K562 (cell line): Measurements from ENCODE around the gene MFF. TPM values are rescaled to one million over a fixed set of nuclear protein-coding genes. Genes with fewer than 3 reads are reported as not detected.

Experiments used
- ATAC-seq: fragments of 200-7000 bp; cut with Tn5 transposase; 3 replicates; pipeline ENCODE4 v1.9.1; 2020; ENCODE audit warnings: moderate library complexity
- BruUV-seq: library from RNA; stranded (reverse); fragments of 400-500 nt; replicated peaks from 2 replicates; lab custom pipeline; 2021; lab: Mats Ljungman, UMichigan
- CTCF ChIA-PET: fragments of 300-600 bp; formaldehyde crosslinking; extraction: SDS; loops from one replicate; lab custom pipeline; 2021; ENCODE audit warnings: low intra/inter-chr PET ratio; lab: Yijun Ruan, JAX
- POLR2A ChIA-PET: fragments of 300-600, 350-650 bp; sonication (Branson Sonifier 250); formaldehyde crosslinking; extraction: SDS; loops from one replicate; lab custom pipeline; 2021; ENCODE audit warnings: antibody characterized with exemption, inconsistent platforms; lab: Yijun Ruan, JAX
- DNase-seq, 4 experiments: peaks; one replicate each; pipeline versions ENCODE4 v3.0.0 to v3.0.0-alpha.2; 2011 to 2018; ENCODE audit warnings: low spot score in 3 of 4, mixed read lengths in 3 of 4; ENCODE audit errors: extremely low read depth in 1 of 4
- FAIRE-seq: peaks from 2 replicates; lab custom pipeline; 2011; peaks lifted over from hg19 to GRCh38; lab: Jason Lieb, UNC
- H2AFZ ChIP-seq: 2 replicates; pipeline ENCODE4 v1.6.0; 2011; ENCODE audit warnings: low read depth, low read length, control low read depth, inconsistent platforms
- H3K27ac ChIP-seq: fragments of 200-600 bp; 3 replicates; pipeline ENCODE4 v1.8.0; 2011; ENCODE audit warnings: low read depth, mild to moderate bottlenecking, control low read depth, inconsistent platforms, low read length, moderate library complexity, mixed read lengths; ENCODE audit errors: extremely low read depth
- H3K27me3 ChIP-seq, 2 experiments: fragments of 300-600 bp in 1 of 2; 2 replicates in 1 of 2; 3 replicates in 1 of 2; pipeline versions ENCODE4 v1.6.0 to v1.8.0; 2011; ENCODE audit warnings: inconsistent platforms in 2 of 2, low read length in 2 of 2, mild to moderate bottlenecking in 1 of 2, mixed read lengths in 1 of 2, moderate library complexity in 1 of 2; ENCODE audit not compliant: control insufficient read depth in 2 of 2, insufficient read depth in 2 of 2
- H3K36me3 ChIP-seq: fragments of 300-600 bp; 3 replicates; pipeline ENCODE4 v1.8.0; 2011; ENCODE audit warnings: mild to moderate bottlenecking, low read length, inconsistent platforms; ENCODE audit not compliant: control insufficient read depth, insufficient read depth
- H3K4me1 ChIP-seq, 2 experiments: fragments of 200-600 bp in 1 of 2; replicated peaks in 1 of 2; 2 replicates in 1 of 2; 3 replicates in 1 of 2; pipeline versions ENCODE4 v1.5.1 to v1.8.0; 2011; ENCODE audit warnings: inconsistent platforms in 2 of 2, low read length in 2 of 2, mild to moderate bottlenecking in 1 of 2, mixed read lengths in 1 of 2, moderate library complexity in 1 of 2; ENCODE audit not compliant: control insufficient read depth in 2 of 2, insufficient read depth in 2 of 2
- H3K4me2 ChIP-seq: 2 replicates; pipeline ENCODE4 v1.6.1; 2011; ENCODE audit warnings: low read length, control low read depth, inconsistent platforms, mixed read lengths; ENCODE audit not compliant: insufficient read depth
- H3K4me3 ChIP-seq: fragments of 200-600 bp; sonication (generic), shearing (Covaris generic); 2 replicates; pipeline ENCODE4 v1.5.1; 2016; ENCODE audit warnings: control low read depth, inconsistent platforms
- H3K79me2 ChIP-seq: fragments of 200-600 bp; 3 replicates; pipeline ENCODE4 v1.8.0; 2011; ENCODE audit warnings: low read length, inconsistent platforms; ENCODE audit not compliant: control insufficient read depth, insufficient read depth
- H3K9ac ChIP-seq, 2 experiments: 2 replicates each; pipeline versions ENCODE4 v1.6.0 to v1.6.1; 2011; ENCODE audit warnings: low read depth in 2 of 2, low read length in 2 of 2, control low read depth in 1 of 2, inconsistent platforms in 1 of 2, mild to moderate bottlenecking in 1 of 2, mixed read lengths in 1 of 2; ENCODE audit not compliant: insufficient read depth in 1 of 2
- H3K9me1 ChIP-seq: one replicate; pipeline ENCODE4 v1.6.0; 2011; ENCODE audit warnings: inconsistent platforms, mild to moderate bottlenecking, low read length, moderate library complexity; ENCODE audit not compliant: control insufficient read depth, insufficient read depth
- H3K9me3 ChIP-seq: replicated peaks from 2 replicates; pipeline ENCODE4 v1.5.1; 2011; ENCODE audit warnings: low read depth, low read length, inconsistent platforms; ENCODE audit not compliant: control insufficient read depth, insufficient read depth
- H4K20me1 ChIP-seq: replicated peaks from 2 replicates; pipeline ENCODE4 v1.6.1; 2011; ENCODE audit warnings: low read length, inconsistent platforms, mixed read lengths; ENCODE audit not compliant: control insufficient read depth, insufficient read depth
- ARNT ChIP-seq, 2 experiments: fragments of 450-650 bp; IDR thresholded peaks; 2 replicates each; pipeline ENCODE4 v1.6.1; 2016; ENCODE audit warnings: mild to moderate bottlenecking in 1 of 2
- ASH1L ChIP-seq: fragments of 450-650 bp; IDR thresholded peaks from 2 replicates; pipeline ENCODE4 v1.6.1; 2018; ENCODE audit warnings: borderline replicate concordance, mild to moderate bottlenecking, low read depth; ENCODE audit not compliant: partially characterized antibody
- FOS ChIP-seq: IDR thresholded peaks from 3 replicates; pipeline ENCODE4 v1.6.1; 2011; ENCODE audit not compliant: insufficient read length; ENCODE audit errors: extremely low read depth
- HNRNPLL ChIP-seq: fragments of 200-400 bp; formaldehyde crosslinking; IDR thresholded peaks from 2 replicates; pipeline ENCODE4 v1.6.1; 2017; ENCODE audit warnings: low read length, low read depth, mild to moderate bottlenecking; ENCODE audit not compliant: poor library complexity, severe bottlenecking
- RBM34 ChIP-seq: fragments of 200-400 bp; formaldehyde crosslinking; IDR thresholded peaks from 2 replicates; pipeline ENCODE4 v1.6.1; 2018; ENCODE audit warnings: low read length, borderline replicate concordance; ENCODE audit not compliant: insufficient read depth
- RNF219 ChIP-seq: fragments of 250-450 bp; sonication (Bioruptor Pico); IDR thresholded peaks from 2 replicates; pipeline ENCODE4 v1.5.0; 2022; ENCODE audit warnings: mild to moderate bottlenecking
- SMAD4 ChIP-seq: fragments of 250-450 bp; sonication (Bioruptor Pico); conservative IDR thresholded peaks from 2 replicates; pipeline ENCODE4 v1.8.0; 2021; ENCODE audit warnings: inconsistent platforms, mild to moderate bottlenecking, moderate library complexity
- ZNF24 ChIP-seq: fragments of 450-650 bp; IDR thresholded peaks from 2 replicates; pipeline ENCODE4 v1.6.1; 2016
- ZNF3 ChIP-seq: fragments of 250-450 bp; sonication (Bioruptor Pico); IDR thresholded peaks from 2 replicates; pipeline ENCODE4 v1.5.0; 2021; ENCODE audit warnings: mild to moderate bottlenecking, moderate library complexity
- WGBS: fragments of 100-300 bp; shearing (Covaris generic); methylation state at CpG from one replicate; pipeline ENCODE4 v1.1.6; 2016; ENCODE audit warnings: low coverage, mixed read lengths; ENCODE audit not compliant: insufficient coverage; ENCODE audit errors: missing lambda C conversion rate; 5-methylcytosine and 5-hydroxymethylcytosine counted together
- in situ Hi-C: fragments of 300-500 bp; cut with MboI; formaldehyde crosslinking; loops from 4 replicates; pipeline ENCODE4 v1.15.0; 2018; ENCODE audit warnings: inconsistent platforms, mixed read lengths
- intact Hi-C: fragments of 100-400 bp; cut with micrococcal nuclease; formaldehyde crosslinking; loops from 2 replicates; pipeline ENCODE4 v1.14.2; 2022
- polyA plus RNA-seq, 8 experiments: library from polyadenylated mRNA; depleted of rRNA in 4 of 8; stranded (reverse) in 5 of 8; unstranded in 3 of 8; fragments of >200 nt; fragmentation: Nextera tagmentation in 2 of 8; fragmentation: Illumina TruSeq in 1 of 8; extraction: Ambion mirVana in 2 of 8; extraction: Trizol in 1 of 8; gene quantifications; 2 replicates each; pipeline versions ENCODE4 v1.2.1 to v1.2.3, GENCODE V29; 2011 to 2014; ENCODE audit warnings: inconsistent platforms in 1 of 8, missing spikeins in 1 of 8
- total RNA-seq, 7 experiments: library from RNA; depleted of rRNA in 6 of 7; stranded (reverse); fragments of >200 nt in 6 of 7; fragmentation: Illumina TruSeq in 2 of 7; extraction: Trizol in 2 of 7; gene quantifications; 2 replicates each; pipeline versions ENCODE4 v1.2.1 to v1.2.3, GENCODE V29; 2011 to 2021; ENCODE audit warnings: low replicate concordance in 1 of 7
- TF ChIP-seq, protein P1 (sequence below): sonication (generic); formaldehyde crosslinking; IDR thresholded peaks from 2 replicates; pipeline ENCODE4 v1.8.0; 2022; ENCODE audit warnings: missing genetic modification reagents, mild to moderate bottlenecking, borderline replicate concordance

MFF gene
- total and polyA plus RNA-seq, 9 of the 15 experiments (the other 6 are each of a cell fraction or from before 2014, with no cell fraction given) = 9.4 to 75.4 (median 55.7) TPM

DNA sequence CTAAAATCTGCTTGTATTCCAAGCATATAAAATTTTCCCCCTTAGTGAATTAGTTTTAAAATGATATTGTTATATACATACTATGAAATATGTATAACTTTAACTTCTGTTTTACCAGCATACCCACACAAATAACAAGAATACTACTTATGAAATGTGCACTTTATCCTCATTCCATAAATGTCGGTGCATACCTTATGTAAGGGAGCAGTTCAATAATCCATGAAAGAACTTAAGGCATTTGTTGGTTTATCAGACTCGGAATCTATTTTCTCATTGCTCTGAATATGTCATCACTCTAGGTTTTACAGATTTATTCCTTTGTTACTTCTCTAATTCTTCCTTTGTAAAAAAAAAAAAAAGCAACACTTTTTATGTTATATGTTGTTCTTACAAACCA lies 12.5 kb upstream of the MFF start:
- no peaks in the 10 kb centered on the region; a peak in 2 of 5 replicates for H3K27me3 ChIP-seq
- FAIRE-seq (no peak), ATAC-seq (no peak), DNase-seq (no peak)
- CTCF ChIA-PET = no interaction called here
- no peaks in the 10 kb centered on the region for H3K79me2 ChIP-seq
- 0% methylated on average over 2 of the region's 2 CpGs for WGBS
- H3K9ac ChIP-seq = no peak overlapping the region
- no peaks in the 10 kb centered on the region for H3K9me1 ChIP-seq
- no peaks in the 10 kb centered on the region for H3K4me1 ChIP-seq
- H3K36me3 ChIP-seq = no peaks in the 10 kb centered on the region
- TF ChIP-seq ARNT (IDR thresholded peaks at IDR 0.05) (no peak), SMAD4 (CRISPR knock-in tag) (no peak), ZNF24 (no peak), RNF219 (no peak), ZNF3 (CRISPR knock-in tag) (no peak), HNRNPLL (no peak), FOS (no peak), ASH1L (no peak), RBM34 (no peak)
- TF ChIP-seq, protein P1, sequence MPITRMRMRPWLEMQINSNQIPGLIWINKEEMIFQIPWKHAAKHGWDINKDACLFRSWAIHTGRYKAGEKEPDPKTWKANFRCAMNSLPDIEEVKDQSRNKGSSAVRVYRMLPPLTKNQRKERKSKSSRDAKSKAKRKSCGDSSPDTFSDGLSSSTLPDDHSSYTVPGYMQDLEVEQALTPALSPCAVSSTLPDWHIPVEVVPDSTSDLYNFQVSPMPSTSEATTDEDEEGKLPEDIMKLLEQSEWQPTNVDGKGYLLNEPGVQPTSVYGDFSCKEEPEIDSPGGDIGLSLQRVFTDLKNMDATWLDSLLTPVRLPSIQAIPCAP (CRISPR knock-in tag) = no peak
- BruUV-seq = no TSS peak
- in situ Hi-C loops (no loop called here), intact Hi-C loops (no loop called here)
- POLR2A ChIA-PET = no interaction called here
- H4K20me1 ChIP-seq = no peaks in the 10 kb centered on the region
- H3K9me3 ChIP-seq = no peaks in the 10 kb centered on the region
- no peak overlapping the region for H3K27ac ChIP-seq
- H3K4me3 ChIP-seq = no peak overlapping the region
- H3K4me2 ChIP-seq = no peak overlapping the region
- H2AFZ ChIP-seq = no peak overlapping the region
